ENCODE data around the gene CNGB1. TPM values are rescaled to one million over a fixed set of nuclear protein-coding genes. Genes with fewer than 3 reads are reported as not detected.

The CNGB1 gene
- total and polyA plus RNA-seq, 10 donors, result 0.02 to 0.12 TPM; not detected in 8

GRCh38 chr16:57870753-57871454 lies 100.0 kb downstream of the CNGB1 start:
- H3K4me3 ChIP-seq, result no peak overlapping the region
- intact Hi-C loops (cut with DNase I; ENCODE audit: low total_unique reads), result no loop called here
- no peaks in the 10 kb centered on the region for H3K4me1 ChIP-seq
- no peaks in the 10 kb centered on the region for H3K9me3 ChIP-seq
- TF ChIP-seq POLR2A (IDR thresholded peaks at IDR 0.05), result no peak
- no peak for TF ChIP-seq POLR2AphosphoS5 (IDR thresholded peaks at IDR 0.05)
- TF ChIP-seq CTCF (IDR thresholded peaks at IDR 0.05 in 8 of 11, conservative IDR thresholded peaks at IDR 0.05 in 3 of 11), result no peak
- no peaks in the 10 kb centered on the region for H3K36me3 ChIP-seq
- DNase-seq, result no peak
- H3K27ac ChIP-seq, result no peak overlapping the region
- 70 to 82% (median 78%) methylated on average over 7 of the region's 7 CpGs for WGBS, 5 donors
- H3K27me3 ChIP-seq (replicated peaks in 1 of 7), result peaks cover 0 to 31% (median 0%) of the 10 kb centered on the region in 7 donors

GRCh38 chr16:57868913-57869520 lies 101.9 kb downstream of the CNGB1 start:
- peak; percentile 15 for DNase-seq
- Histone ChIP-seq H3K27me3 (replicated peaks in 1 of 7) (peaks cover 0 to 19% (median 0%) of the 10 kb centered on the region in 7 donors), H3K9me3 (no peaks in the 10 kb centered on the region), H3K36me3 (no peaks in the 10 kb centered on the region), H3K4me1 (no peaks in the 10 kb centered on the region), H3K27ac (no peak overlapping the region), H3K4me3 (no peak overlapping the region)
- WGBS, 5 donors, result 87 to 95% (median 91%) methylated on average over 13 of the region's 13 CpGs
- TF ChIP-seq POLR2AphosphoS5 (IDR thresholded peaks at IDR 0.05), result no peak
- TF ChIP-seq POLR2A (IDR thresholded peaks at IDR 0.05), result no peak
- TF ChIP-seq CTCF (IDR thresholded peaks at IDR 0.05 in 8 of 11, conservative IDR thresholded peaks at IDR 0.05 in 3 of 11), result no peak
- intact Hi-C loops (cut with DNase I; ENCODE audit: low total_unique reads), result loop anchor here (10.0 kb wide), 1 partner anchor 114 kb away; no protein-coding TSS in a partner anchor

GRCh38 chr16:57867000-57867561 lies 103.8 kb downstream of the CNGB1 start:
- intact Hi-C loops (cut with DNase I; ENCODE audit: low total_unique reads), result loop anchor here (10.0 kb wide), 1 partner anchor 112 kb away; no protein-coding TSS in a partner anchor
- H3K4me1 ChIP-seq, result peaks cover 0 to 12% (median 4%) of the 10 kb centered on the region in 6 donors
- no peaks in the 10 kb centered on the region for H3K9me3 ChIP-seq
- peaks cover 0 to 4% (median 0%) of the 10 kb centered on the region in 7 donors for H3K27me3 ChIP-seq (replicated peaks in 1 of 7)
- H3K36me3 ChIP-seq, result no peaks in the 10 kb centered on the region
- 56 to 67% (median 59%) methylated on average over 6 of the region's 6 CpGs for WGBS, 5 donors
- TF ChIP-seq POLR2A (IDR thresholded peaks at IDR 0.05) (no peak), POLR2AphosphoS5 (IDR thresholded peaks at IDR 0.05) (no peak), CTCF (IDR thresholded peaks at IDR 0.05 in 8 of 11, conservative IDR thresholded peaks at IDR 0.05 in 3 of 11) (no peak)
- H3K4me3 ChIP-seq, result no peak overlapping the region
- H3K27ac ChIP-seq, result no peak overlapping the region
- DNase-seq, result peak; percentile 2

- Histone ChIP-seq H3K27ac (no peak overlapping the region), H3K4me3 (no peak overlapping the region), H3K4me1 (peaks cover 0 to 12% (median 4%) of the 10 kb centered on the region in 6 donors), H3K9me3 (no peaks in the 10 kb centered on the region), H3K36me3 (no peaks in the 10 kb centered on the region), H3K27me3 (replicated peaks in 1 of 7) (peaks cover 0 to 7% (median 0%) of the 10 kb centered on the region in 7 donors)
- intact Hi-C loops (cut with DNase I; ENCODE audit: low total_unique reads), result loop anchor here (10.0 kb wide), 1 partner anchor 112 kb away; no protein-coding TSS in a partner anchor
- DNase-seq, result peak; percentile 20
- 85 to 93% (median 89%) methylated on average over 4 of the region's 4 CpGs for WGBS, 5 donors
- TF ChIP-seq CTCF (IDR thresholded peaks at IDR 0.05 in 8 of 11, conservative IDR thresholded peaks at IDR 0.05 in 3 of 11) (no peak), POLR2A (IDR thresholded peaks at IDR 0.05) (no peak), POLR2AphosphoS5 (IDR thresholded peaks at IDR 0.05) (no peak)
These were observed 104.4 kb downstream of the CNGB1 start for GRCh38 chr16:57866529-57866918.
